ENCODE measurements around the gene TMTC2. TPM values are rescaled to one million over a fixed set of nuclear protein-coding genes. Genes with fewer than 3 reads are reported as not detected.

TMTC2 gene
- total RNA-seq, 1 donor from 2014 or later, result 12.3 TPM

DNA sequence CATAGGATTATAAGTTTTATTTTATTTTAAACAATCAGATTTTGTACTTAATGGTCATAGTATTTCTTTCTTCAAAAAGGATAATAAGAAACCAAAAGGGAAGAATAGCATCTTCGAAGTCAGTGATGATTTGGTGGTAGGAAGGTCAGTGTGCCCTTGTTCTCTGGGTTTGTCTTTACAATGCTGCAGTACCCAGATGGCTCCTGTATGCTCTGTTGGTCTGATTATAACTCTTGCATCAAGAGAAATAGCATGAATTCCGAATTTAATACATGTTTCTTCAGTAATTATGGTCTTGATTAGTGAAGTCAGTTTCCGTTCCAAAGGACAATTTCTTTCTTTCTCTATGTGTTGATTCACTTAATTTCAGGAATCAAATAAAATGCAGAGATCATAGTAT is 180.2 kb downstream of the TMTC2 start:
- no peak for DNase-seq (ENCODE audit: low read depth, low spot score)
- H3K36me3 Mint-ChIP-seq (ENCODE audit: low read depth), result peaks cover 9% of the 10 kb centered on the region
- H3K9me3 Mint-ChIP-seq, result peaks cover 6% of the 10 kb centered on the region
- no peak overlapping the region for H3K27ac Mint-ChIP-seq (ENCODE audit: unreplicated experiment)
- TF ChIP-seq, protein P1, sequence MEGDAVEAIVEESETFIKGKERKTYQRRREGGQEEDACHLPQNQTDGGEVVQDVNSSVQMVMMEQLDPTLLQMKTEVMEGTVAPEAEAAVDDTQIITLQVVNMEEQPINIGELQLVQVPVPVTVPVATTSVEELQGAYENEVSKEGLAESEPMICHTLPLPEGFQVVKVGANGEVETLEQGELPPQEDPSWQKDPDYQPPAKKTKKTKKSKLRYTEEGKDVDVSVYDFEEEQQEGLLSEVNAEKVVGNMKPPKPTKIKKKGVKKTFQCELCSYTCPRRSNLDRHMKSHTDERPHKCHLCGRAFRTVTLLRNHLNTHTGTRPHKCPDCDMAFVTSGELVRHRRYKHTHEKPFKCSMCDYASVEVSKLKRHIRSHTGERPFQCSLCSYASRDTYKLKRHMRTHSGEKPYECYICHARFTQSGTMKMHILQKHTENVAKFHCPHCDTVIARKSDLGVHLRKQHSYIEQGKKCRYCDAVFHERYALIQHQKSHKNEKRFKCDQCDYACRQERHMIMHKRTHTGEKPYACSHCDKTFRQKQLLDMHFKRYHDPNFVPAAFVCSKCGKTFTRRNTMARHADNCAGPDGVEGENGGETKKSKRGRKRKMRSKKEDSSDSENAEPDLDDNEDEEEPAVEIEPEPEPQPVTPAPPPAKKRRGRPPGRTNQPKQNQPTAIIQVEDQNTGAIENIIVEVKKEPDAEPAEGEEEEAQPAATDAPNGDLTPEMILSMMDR (conservative IDR thresholded peaks at IDR 0.05), result no peak
- H3K4me3 Mint-ChIP-seq, result no peak overlapping the region
- H3K27me3 Mint-ChIP-seq (ENCODE audit: low read depth), result no peaks in the 10 kb centered on the region
- H3K4me1 Mint-ChIP-seq, result peaks cover 43% of the 10 kb centered on the region

DNA sequence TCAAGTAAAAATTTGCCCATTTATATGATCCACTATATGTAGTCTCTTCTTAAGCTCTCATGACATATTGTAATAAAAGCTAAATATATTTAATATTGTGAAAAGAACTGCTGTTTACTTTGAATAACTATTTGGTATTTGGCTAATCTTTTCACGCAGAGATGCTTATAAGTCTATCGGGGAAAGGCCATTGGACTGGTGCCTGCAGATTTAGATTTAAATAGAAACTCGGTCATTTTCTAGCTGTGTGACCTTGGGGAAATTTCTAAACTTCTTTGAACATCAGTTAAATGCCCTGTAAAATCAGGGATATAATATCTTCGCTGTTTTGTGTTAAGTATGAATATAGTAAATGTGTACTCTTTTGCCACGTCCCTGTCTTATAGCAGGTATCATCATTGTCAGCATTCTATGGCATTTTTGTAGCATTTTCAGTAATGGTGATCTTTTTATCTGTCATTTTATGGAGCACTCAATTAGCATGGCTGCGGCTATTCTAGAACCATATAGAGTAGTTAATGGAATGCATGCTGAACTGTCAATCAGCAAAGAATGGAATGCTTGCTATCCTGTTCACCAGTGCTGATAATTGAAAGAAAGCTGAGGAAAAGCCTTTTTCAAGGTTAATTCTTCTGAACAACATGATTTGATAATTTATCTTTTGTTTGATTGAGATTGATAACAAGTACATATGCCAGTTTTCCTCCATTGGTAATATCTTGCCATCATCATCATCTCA is 181.2 kb downstream of the TMTC2 start:
- Mint-ChIP-seq H3K27ac (ENCODE audit: unreplicated experiment) (no peak overlapping the region), H3K27me3 (ENCODE audit: low read depth) (no peaks in the 10 kb centered on the region), H3K4me3 (no peak overlapping the region), H3K9me3 (peaks cover 6% of the 10 kb centered on the region), H3K36me3 (ENCODE audit: low read depth) (peaks cover 9% of the 10 kb centered on the region), H3K4me1 (peaks cover 47% of the 10 kb centered on the region)
- TF ChIP-seq, protein P1 (conservative IDR thresholded peaks at IDR 0.05), result no peak
- DNase-seq (ENCODE audit: low read depth, low spot score), result no peak

DNA sequence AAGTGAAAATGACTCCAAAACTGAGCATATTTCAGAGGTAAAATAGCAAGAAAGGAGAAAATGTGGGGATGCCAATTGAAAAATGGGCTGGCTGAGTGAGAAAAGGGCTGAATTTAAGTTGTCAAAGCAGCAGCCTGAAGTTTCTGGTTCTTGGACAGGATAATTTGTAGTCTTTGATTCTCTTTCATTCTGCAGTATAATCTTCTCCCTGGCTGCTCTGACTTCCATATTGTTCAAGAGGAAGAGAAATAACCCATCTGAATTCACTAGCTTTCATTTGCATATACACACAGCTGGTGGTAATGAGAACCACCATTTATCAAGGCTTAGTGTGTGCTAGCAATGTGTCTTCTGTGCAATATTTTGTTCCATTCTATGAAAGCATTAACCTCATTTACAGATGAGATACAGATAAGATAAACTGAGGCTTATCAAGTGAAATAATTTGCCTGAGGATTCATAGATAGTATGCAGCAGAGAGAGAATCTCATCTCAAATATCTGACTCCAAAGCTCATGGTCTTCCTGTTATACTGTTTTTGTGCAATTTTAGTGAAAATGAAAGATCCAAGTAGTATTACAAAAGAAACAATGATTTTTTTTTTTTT is 184.2 kb downstream of the TMTC2 start:
- H3K27me3 Mint-ChIP-seq (ENCODE audit: low read depth), result no peaks in the 10 kb centered on the region
- peaks cover 52% of the 10 kb centered on the region for H3K4me1 Mint-ChIP-seq
- no peaks in the 10 kb centered on the region for H3K36me3 Mint-ChIP-seq (ENCODE audit: low read depth)
- no peak for DNase-seq (ENCODE audit: low read depth, low spot score)
- TF ChIP-seq, protein P1 (conservative IDR thresholded peaks at IDR 0.05), result no peak
- no peak overlapping the region for H3K27ac Mint-ChIP-seq (ENCODE audit: unreplicated experiment)
- H3K4me3 Mint-ChIP-seq, result no peak overlapping the region
- no peaks in the 10 kb centered on the region for H3K9me3 Mint-ChIP-seq

DNA sequence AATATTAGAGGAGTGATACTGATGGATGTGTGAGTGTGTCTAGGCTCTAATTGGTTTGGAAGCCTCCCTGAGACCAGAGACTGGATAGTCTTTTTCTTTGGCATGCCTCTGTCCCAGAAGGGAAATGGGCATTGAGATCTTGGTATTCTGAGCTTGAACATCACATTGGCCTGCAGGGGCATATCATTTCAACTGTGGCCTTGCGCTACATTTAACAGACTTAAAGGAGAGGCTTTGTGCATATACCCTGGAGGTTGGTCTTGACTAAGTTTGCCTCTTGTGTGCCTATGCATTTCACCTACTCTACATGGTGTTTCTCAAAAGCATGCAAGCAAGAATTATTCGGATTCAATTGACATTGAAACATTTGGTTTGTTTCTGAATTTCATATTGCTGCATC is 185.4 kb downstream of the TMTC2 start:
- TF ChIP-seq, protein P1 (conservative IDR thresholded peaks at IDR 0.05), result no peak
- Mint-ChIP-seq H3K4me1 (peaks cover 46% of the 10 kb centered on the region), H3K9me3 (no peaks in the 10 kb centered on the region), H3K36me3 (ENCODE audit: low read depth) (no peaks in the 10 kb centered on the region), H3K4me3 (no peak overlapping the region), H3K27me3 (ENCODE audit: low read depth) (no peaks in the 10 kb centered on the region), H3K27ac (ENCODE audit: unreplicated experiment) (no peak overlapping the region)
- no peak for DNase-seq (ENCODE audit: low read depth, low spot score)

DNA sequence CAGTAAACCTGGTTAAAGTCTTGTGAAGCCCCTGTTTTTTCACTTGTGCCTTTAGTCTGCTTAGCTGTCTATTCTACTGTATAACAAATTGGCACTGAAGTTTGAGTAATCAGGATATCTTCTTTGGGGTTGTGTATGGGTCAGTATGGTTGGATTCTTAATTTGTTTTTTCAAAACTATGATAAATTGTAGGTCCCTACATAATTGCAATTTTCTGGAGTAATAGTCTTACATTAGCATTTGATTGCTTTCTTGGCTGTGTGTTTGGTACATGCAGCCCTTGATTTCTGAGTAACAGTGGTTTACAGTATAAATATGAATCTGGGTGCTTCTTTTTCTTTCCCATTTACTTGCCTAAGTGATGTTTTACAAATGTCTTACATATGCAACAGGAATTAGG is 186.6 kb downstream of the TMTC2 start:
- peaks cover 52% of the 10 kb centered on the region for H3K4me1 Mint-ChIP-seq
- no peak overlapping the region for H3K4me3 Mint-ChIP-seq
- no peaks in the 10 kb centered on the region for H3K36me3 Mint-ChIP-seq (ENCODE audit: low read depth)
- DNase-seq (ENCODE audit: low read depth, low spot score), result no peak
- no peaks in the 10 kb centered on the region for H3K9me3 Mint-ChIP-seq
- no peak overlapping the region for H3K27ac Mint-ChIP-seq (ENCODE audit: unreplicated experiment)
- TF ChIP-seq, protein P1 (conservative IDR thresholded peaks at IDR 0.05), result no peak
- no peaks in the 10 kb centered on the region for H3K27me3 Mint-ChIP-seq (ENCODE audit: low read depth)

All from neural crest cell (in vitro differentiated cells).